ENCODE measurements around the gene DPH7. TPM values are rescaled to one million over a fixed set of nuclear protein-coding genes. Genes with fewer than 3 reads are reported as not detected.
A peak's percentile ranks its signal among the peaks of the same experiment; 100 is the strongest.

Gene DPH7
- total and polyA plus RNA-seq, 4 donors, result 21.7 to 82.1 (median 45.4) TPM

DNA sequence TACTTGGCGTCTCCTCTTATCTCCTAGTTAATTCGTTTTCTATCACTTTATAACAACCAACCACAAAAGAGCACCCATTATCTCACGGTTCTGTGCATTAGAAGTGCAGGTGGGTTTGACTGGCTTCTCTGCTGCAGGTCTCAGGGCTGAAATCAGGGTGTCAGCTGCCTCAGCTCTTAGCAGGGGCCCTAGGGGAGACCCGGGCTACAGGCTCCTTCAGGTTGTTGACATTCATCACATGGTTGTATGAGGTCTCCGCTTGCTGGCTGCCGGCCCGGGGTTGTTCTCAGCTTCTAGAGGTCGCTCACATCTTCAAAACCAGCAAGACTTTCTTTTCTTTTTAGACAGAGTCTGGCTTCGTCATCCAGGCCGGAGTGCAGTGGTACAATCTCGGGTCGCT, 14.5 kb upstream of the DPH7 start:
- no peak for DNase-seq (ENCODE audit: low read depth in 4 of 6, low spot score in 6 of 6)
- H3K27ac ChIP-seq (ENCODE audit: low read depth, low read length), result no peak overlapping the region
- WGBS (ENCODE audit: insufficient coverage), result 82% methylated on average over 9 of the region's 12 CpGs
- H3K9me3 ChIP-seq (ENCODE audit: control insufficient read depth, insufficient read depth, low read length), result no peaks in the 10 kb centered on the region
- H3K4me1 ChIP-seq (ENCODE audit: control insufficient read depth, insufficient read depth, low read length), result peaks cover 20% of the 10 kb centered on the region
- H3K36me3 ChIP-seq (ENCODE audit: control insufficient read depth, insufficient read depth, low read length), result peaks cover 12% of the 10 kb centered on the region
- H3K4me3 ChIP-seq (ENCODE audit: low read depth, low read length), result no peak overlapping the region
- H3K27me3 ChIP-seq (ENCODE audit: control insufficient read depth, insufficient read depth, low read length), result no peaks in the 10 kb centered on the region

- Histone ChIP-seq H3K27ac (ENCODE audit: low read depth, low read length) (no peak overlapping the region), H3K9me3 (ENCODE audit: control insufficient read depth, insufficient read depth, low read length) (no peaks in the 10 kb centered on the region), H3K36me3 (ENCODE audit: control insufficient read depth, insufficient read depth, low read length) (peaks cover 16% of the 10 kb centered on the region), H3K4me3 (ENCODE audit: low read depth, low read length) (no peak overlapping the region), H3K4me1 (ENCODE audit: control insufficient read depth, insufficient read depth, low read length) (peaks cover 20% of the 10 kb centered on the region), H3K27me3 (ENCODE audit: control insufficient read depth, insufficient read depth, low read length) (no peaks in the 10 kb centered on the region)
- WGBS (ENCODE audit: insufficient coverage), result 90% methylated on average over 7 of the region's 7 CpGs
- no peak for DNase-seq (ENCODE audit: low read depth in 4 of 6, low spot score in 6 of 6)
These were observed 14.0 kb upstream of the DPH7 start for GRCh38 chr9:137592767-137593166.

DNA sequence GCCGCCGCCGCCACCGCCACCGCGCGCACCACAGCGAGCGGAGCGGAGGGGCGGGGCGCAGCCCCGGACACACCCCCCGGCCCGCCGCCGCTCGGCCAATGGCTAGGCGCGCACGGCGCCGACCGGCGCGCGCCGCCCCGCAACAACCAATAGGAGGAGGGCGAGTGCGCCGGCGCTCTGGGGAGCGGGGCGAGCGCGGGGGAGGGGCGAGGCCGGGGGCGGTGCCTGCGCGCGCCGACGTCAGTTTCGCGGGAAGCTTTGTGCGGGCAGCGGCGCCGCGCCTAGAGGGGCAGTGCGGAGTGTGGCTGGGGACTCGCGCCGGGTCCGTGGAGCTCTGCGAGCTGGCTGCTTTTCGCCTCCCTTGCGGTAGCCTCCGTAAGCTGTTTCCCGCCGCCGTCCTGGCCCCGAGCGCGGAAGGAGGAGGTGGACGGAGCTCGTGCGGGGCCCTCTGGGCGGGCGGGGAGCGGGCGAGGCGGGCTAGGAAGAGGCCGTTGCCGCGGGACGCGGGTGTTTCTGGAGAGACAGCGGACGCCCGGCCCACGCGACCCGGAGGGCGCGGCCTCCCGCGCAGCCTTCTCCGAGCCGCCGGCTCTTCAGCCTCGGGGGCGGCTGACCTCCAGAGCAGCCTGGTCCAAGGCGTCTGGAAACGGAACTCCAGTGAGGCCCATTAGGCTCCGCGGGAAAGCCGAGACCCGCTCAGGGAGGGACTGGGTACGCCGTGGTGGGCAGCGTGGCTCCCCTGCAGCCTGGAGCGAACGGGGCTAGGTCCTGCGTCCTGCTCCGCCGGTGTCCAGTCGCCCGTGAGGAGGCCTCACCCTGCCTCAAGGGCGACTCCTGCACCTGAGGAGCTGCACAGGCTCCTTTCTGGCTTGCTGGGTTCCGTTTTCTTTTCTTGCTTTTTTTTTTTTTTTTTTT, 12.0 kb upstream of the DPH7 start, which contains the start of gene ZMYND19:
Gene ZMYND19 (minus strand): TSS at position 44 of the 915 bp plus-strand sequence. CDS start 249 bp downstream, outside the sequence.
- WGBS (ENCODE audit: insufficient coverage), result under 1% methylated on average over 113 of the region's 113 CpGs
- no peak within 1 kb of the TSS for H3K27ac ChIP-seq (ENCODE audit: low read depth, low read length)
- peaks cover 20% of the 10 kb centered on the region for H3K4me1 ChIP-seq (ENCODE audit: control insufficient read depth, insufficient read depth, low read length)
- peak within 1 kb of the TSS; percentile 63 for H3K4me3 ChIP-seq (ENCODE audit: low read depth, low read length)
- peak; percentile 70 to 97 (median 86) for DNase-seq (ENCODE audit: low read depth in 4 of 6, low spot score in 6 of 6)
- H3K27me3 ChIP-seq (ENCODE audit: control insufficient read depth, insufficient read depth, low read length), result no peaks in the 10 kb centered on the region
- no peaks in the 10 kb centered on the region for H3K9me3 ChIP-seq (ENCODE audit: control insufficient read depth, insufficient read depth, low read length)
- peaks cover 37% of the 10 kb centered on the region for H3K36me3 ChIP-seq (ENCODE audit: control insufficient read depth, insufficient read depth, low read length)

DNA sequence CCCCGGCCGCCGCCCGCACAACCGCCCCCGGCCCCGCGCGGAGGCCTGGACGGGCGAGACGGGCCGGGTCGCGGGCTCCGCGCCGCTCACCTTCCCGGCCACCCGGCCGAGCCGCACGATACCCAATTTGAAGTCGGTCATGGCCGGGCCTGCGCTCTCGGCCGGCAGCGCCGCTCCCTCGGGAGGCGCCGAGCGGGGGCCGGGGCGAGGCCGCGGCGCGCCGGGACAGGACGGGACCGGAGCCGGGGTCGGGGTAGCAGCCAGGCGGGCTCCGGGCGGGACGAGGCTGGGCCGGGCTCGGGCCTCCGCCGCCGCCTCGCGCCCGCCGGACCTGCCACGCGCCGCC, 11.4 kb upstream of the DPH7 start:
- no peak for DNase-seq (ENCODE audit: low read depth in 4 of 6, low spot score in 6 of 6)
- Histone ChIP-seq H3K36me3 (ENCODE audit: control insufficient read depth, insufficient read depth, low read length) (peaks cover 43% of the 10 kb centered on the region), H3K4me3 (ENCODE audit: low read depth, low read length) (peak overlapping the region; percentile 36), H3K27ac (ENCODE audit: low read depth, low read length) (no peak overlapping the region), H3K4me1 (ENCODE audit: control insufficient read depth, insufficient read depth, low read length) (peaks cover 20% of the 10 kb centered on the region), H3K9me3 (ENCODE audit: control insufficient read depth, insufficient read depth, low read length) (no peaks in the 10 kb centered on the region), H3K27me3 (ENCODE audit: control insufficient read depth, insufficient read depth, low read length) (no peaks in the 10 kb centered on the region)
- 0% methylated on average over 61 of the region's 61 CpGs for WGBS (ENCODE audit: insufficient coverage)

GRCh38 chr9:137589441-137590122, 10.9 kb upstream of the DPH7 start:
- H3K27me3 ChIP-seq (ENCODE audit: control insufficient read depth, insufficient read depth, low read length), result no peaks in the 10 kb centered on the region
- no peaks in the 10 kb centered on the region for H3K9me3 ChIP-seq (ENCODE audit: control insufficient read depth, insufficient read depth, low read length)
- peaks cover 20% of the 10 kb centered on the region for H3K4me1 ChIP-seq (ENCODE audit: control insufficient read depth, insufficient read depth, low read length)
- H3K36me3 ChIP-seq (ENCODE audit: control insufficient read depth, insufficient read depth, low read length), result peaks cover 48% of the 10 kb centered on the region
- H3K4me3 ChIP-seq (ENCODE audit: low read depth, low read length), result peak overlapping the region; percentile 36
- DNase-seq (ENCODE audit: low read depth in 4 of 6, low spot score in 6 of 6), result no peak
- 8% methylated on average over 58 of the region's 58 CpGs for WGBS (ENCODE audit: insufficient coverage)
- no peak overlapping the region for H3K27ac ChIP-seq (ENCODE audit: low read depth, low read length)

- Histone ChIP-seq H3K9me3 (ENCODE audit: control insufficient read depth, insufficient read depth, low read length) (no peaks in the 10 kb centered on the region), H3K27ac (ENCODE audit: low read depth, low read length) (no peak overlapping the region), H3K36me3 (ENCODE audit: control insufficient read depth, insufficient read depth, low read length) (peaks cover 55% of the 10 kb centered on the region), H3K27me3 (ENCODE audit: control insufficient read depth, insufficient read depth, low read length) (no peaks in the 10 kb centered on the region), H3K4me1 (ENCODE audit: control insufficient read depth, insufficient read depth, low read length) (peaks cover 23% of the 10 kb centered on the region), H3K4me3 (ENCODE audit: low read depth, low read length) (peak overlapping the region; percentile 36)
- 89% methylated on average over 5 of the region's 6 CpGs for WGBS (ENCODE audit: insufficient coverage)
- DNase-seq (ENCODE audit: low read depth in 4 of 6, low spot score in 6 of 6), result no peak
These were observed 10.2 kb upstream of the DPH7 start for GRCh38 chr9:137588891-137589290.

- Histone ChIP-seq H3K27me3 (ENCODE audit: control insufficient read depth, insufficient read depth, low read length) (no peaks in the 10 kb centered on the region), H3K9me3 (ENCODE audit: control insufficient read depth, insufficient read depth, low read length) (no peaks in the 10 kb centered on the region), H3K4me3 (ENCODE audit: low read depth, low read length) (no peak overlapping the region), H3K36me3 (ENCODE audit: control insufficient read depth, insufficient read depth, low read length) (peaks cover 61% of the 10 kb centered on the region), H3K4me1 (ENCODE audit: control insufficient read depth, insufficient read depth, low read length) (peaks cover 26% of the 10 kb centered on the region), H3K27ac (ENCODE audit: low read depth, low read length) (no peak overlapping the region)
- no peak for DNase-seq (ENCODE audit: low read depth in 4 of 6, low spot score in 6 of 6)
- 95% methylated on average over 11 of the region's 13 CpGs for WGBS (ENCODE audit: insufficient coverage)
These were observed 9.6 kb upstream of the DPH7 start for GRCh38 chr9:137588311-137588710.

DNA sequence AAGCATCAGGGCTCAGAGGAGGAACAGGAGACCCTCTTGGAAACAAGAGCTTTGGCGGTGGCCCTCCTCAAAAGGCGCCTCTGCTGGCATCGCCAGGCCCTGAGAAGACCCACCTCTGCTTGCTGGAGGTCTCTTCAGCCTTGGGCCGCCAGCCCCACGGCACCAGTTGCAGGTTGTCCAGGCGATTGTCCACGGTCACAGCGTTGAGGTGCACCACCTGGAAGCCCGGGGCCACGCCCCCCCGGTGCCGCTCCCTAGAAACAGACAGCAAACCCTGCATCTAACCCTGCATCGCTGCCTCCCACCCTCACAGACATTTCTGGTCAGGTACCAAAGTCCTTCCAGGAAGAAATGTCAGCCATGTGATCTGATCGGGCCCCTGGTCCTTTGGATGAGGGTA, 8.1 kb upstream of the DPH7 start:
- Histone ChIP-seq H3K27me3 (ENCODE audit: control insufficient read depth, insufficient read depth, low read length) (no peaks in the 10 kb centered on the region), H3K4me1 (ENCODE audit: control insufficient read depth, insufficient read depth, low read length) (peaks cover 26% of the 10 kb centered on the region), H3K4me3 (ENCODE audit: low read depth, low read length) (no peak overlapping the region), H3K9me3 (ENCODE audit: control insufficient read depth, insufficient read depth, low read length) (no peaks in the 10 kb centered on the region), H3K36me3 (ENCODE audit: control insufficient read depth, insufficient read depth, low read length) (peaks cover 75% of the 10 kb centered on the region), H3K27ac (ENCODE audit: low read depth, low read length) (no peak overlapping the region)
- no peak for DNase-seq (ENCODE audit: low read depth in 4 of 6, low spot score in 6 of 6)
- WGBS (ENCODE audit: insufficient coverage), result 93% methylated on average over 14 of the region's 14 CpGs

GRCh38 chr9:137583957-137584356, 5.2 kb upstream of the DPH7 start:
- H3K27me3 ChIP-seq (ENCODE audit: control insufficient read depth, insufficient read depth, low read length), result no peaks in the 10 kb centered on the region
- 70% methylated on average over 7 of the region's 8 CpGs for WGBS (ENCODE audit: insufficient coverage)
- H3K4me1 ChIP-seq (ENCODE audit: control insufficient read depth, insufficient read depth, low read length), result peaks cover 23% of the 10 kb centered on the region
- H3K4me3 ChIP-seq (ENCODE audit: low read depth, low read length), result no peak overlapping the region
- H3K36me3 ChIP-seq (ENCODE audit: control insufficient read depth, insufficient read depth, low read length), result peaks cover 91% of the 10 kb centered on the region
- no peaks in the 10 kb centered on the region for H3K9me3 ChIP-seq (ENCODE audit: control insufficient read depth, insufficient read depth, low read length)
- no peak for DNase-seq (ENCODE audit: low read depth in 4 of 6, low spot score in 6 of 6)
- H3K27ac ChIP-seq (ENCODE audit: low read depth, low read length), result no peak overlapping the region
